SK-N-SH treated with all-trans-retinoic acid at 6 μM for 48 hours (cell line): Measurements from ENCODE around the gene CHSY3.

Experiments
- ATAC-seq: fragments of 200-7000 bp; cut with Tn5 transposase; 3 replicates; pipeline ENCODE4 v1.9.1; 2020; ENCODE audit warnings: mild to moderate bottlenecking, moderate library complexity
- ARNTL ChIP-seq: fragments of 450-650 bp; formaldehyde crosslinking; IDR thresholded peaks from 2 replicates; pipeline ENCODE4 v1.5.0; 2020; ENCODE audit warnings: low read depth, mild to moderate bottlenecking, moderate library complexity, borderline replicate concordance
- BACH2 ChIP-seq: fragments of 250-450 bp; sonication (Bioruptor Pico); IDR thresholded peaks from 2 replicates; pipeline ENCODE4 v1.9.0; 2021; ENCODE audit warnings: mild to moderate bottlenecking, borderline replicate concordance
- CREB5 ChIP-seq: fragments of 250-450 bp; sonication (Bioruptor Pico); IDR thresholded peaks from 2 replicates; pipeline ENCODE4 v1.5.1; 2020; ENCODE audit warnings: low read depth, mild to moderate bottlenecking, moderate library complexity
- CSRNP3 ChIP-seq: fragments of 250-450 bp; sonication (Bioruptor Pico); IDR thresholded peaks from 2 replicates; pipeline ENCODE4 v1.5.1; 2021; ENCODE audit warnings: mild to moderate bottlenecking, moderate library complexity
- ESRRG ChIP-seq: fragments of 250-450 bp; sonication (Bioruptor Pico); IDR thresholded peaks from 2 replicates; pipeline ENCODE4 v1.6.1; 2021; ENCODE audit warnings: mild to moderate bottlenecking
- GLIS3 ChIP-seq: fragments of 250-450 bp; sonication (Bioruptor Pico); IDR thresholded peaks from 2 replicates; pipeline ENCODE4 v1.5.0; 2020; ENCODE audit warnings: mild to moderate bottlenecking, moderate library complexity
- ISL1 ChIP-seq: fragments of 250-450 bp; sonication (Bioruptor Pico); IDR thresholded peaks from 2 replicates; pipeline ENCODE4 v2.1.2; 2022; ENCODE audit warnings: mild to moderate bottlenecking, moderate library complexity
- OSR1 ChIP-seq: fragments of 250-450 bp; sonication (Bioruptor Pico); IDR thresholded peaks from 2 replicates; pipeline ENCODE4 v1.8.0; 2022; ENCODE audit warnings: moderate library complexity, mild to moderate bottlenecking, inconsistent platforms
- POU6F1 ChIP-seq: fragments of 250-450 bp; sonication (Bioruptor Pico); IDR thresholded peaks from 2 replicates; pipeline ENCODE4 v1.8.0; 2021; ENCODE audit warnings: low read depth, mild to moderate bottlenecking, moderate library complexity, borderline replicate concordance
- RARB ChIP-seq: fragments of 250-450 bp; sonication (Bioruptor Pico); IDR thresholded peaks from 2 replicates; pipeline ENCODE4 v1.8.0; 2021; ENCODE audit warnings: mild to moderate bottlenecking, moderate library complexity
- SNAI2 ChIP-seq: fragments of 250-450 bp; sonication (Bioruptor Pico); IDR thresholded peaks from 2 replicates; pipeline ENCODE4 v1.5.0; 2020; ENCODE audit warnings: mild to moderate bottlenecking, moderate library complexity
- TCF4 ChIP-seq: fragments of 250-450 bp; sonication (Bioruptor Pico); IDR thresholded peaks from 2 replicates; pipeline ENCODE4 v1.8.0; 2021; ENCODE audit warnings: mild to moderate bottlenecking, moderate library complexity, borderline replicate concordance
- TOX ChIP-seq: fragments of 250-450 bp; sonication (Bioruptor Pico); IDR thresholded peaks from 2 replicates; pipeline ENCODE4 v1.8.0; 2021; ENCODE audit warnings: mild to moderate bottlenecking, moderate library complexity, borderline replicate concordance
- ZC3H10 ChIP-seq: fragments of 250-450 bp; sonication (Bioruptor Pico); IDR thresholded peaks from 2 replicates; pipeline ENCODE4 v1.5.1; 2021; ENCODE audit warnings: mild to moderate bottlenecking, moderate library complexity
- ZFP3 ChIP-seq: fragments of 250-450 bp; sonication (Bioruptor Pico); IDR thresholded peaks from 2 replicates; pipeline ENCODE4 v1.5.0; 2020; ENCODE audit warnings: mild to moderate bottlenecking, moderate library complexity
- ZFP30 ChIP-seq: fragments of 450-650 bp; formaldehyde crosslinking; IDR thresholded peaks from 2 replicates; pipeline ENCODE4 v1.5.0; 2022; ENCODE audit warnings: mild to moderate bottlenecking, moderate library complexity
- ZNF565 ChIP-seq: fragments of 450-650 bp; formaldehyde crosslinking; conservative IDR thresholded peaks from 2 replicates; pipeline ENCODE4 v1.5.0; 2020; ENCODE audit warnings: low read depth, mild to moderate bottlenecking, moderate library complexity
- TF ChIP-seq, protein P1 (sequence below): fragments of 250-450 bp; sonication (Bioruptor Pico); IDR thresholded peaks from 2 replicates; pipeline ENCODE4 v1.8.0; 2020; ENCODE audit warnings: mild to moderate bottlenecking, moderate library complexity, borderline replicate concordance
- TF ChIP-seq, protein P2 (sequence below): fragments of 250-450 bp; sonication (Bioruptor Pico); IDR thresholded peaks from 2 replicates; pipeline ENCODE4 v1.5.0; 2020; ENCODE audit warnings: mild to moderate bottlenecking, moderate library complexity

Gene CHSY3

GRCh38 chr5:129899454-129899853 lies 4.8 kb upstream of the CHSY3 start (continued):
- TF ChIP-seq CREB5 (CRISPR knock-in tag), result no peak
- no peak for TF ChIP-seq ZNF565 (CRISPR knock-in tag)
- TF ChIP-seq, protein P1, sequence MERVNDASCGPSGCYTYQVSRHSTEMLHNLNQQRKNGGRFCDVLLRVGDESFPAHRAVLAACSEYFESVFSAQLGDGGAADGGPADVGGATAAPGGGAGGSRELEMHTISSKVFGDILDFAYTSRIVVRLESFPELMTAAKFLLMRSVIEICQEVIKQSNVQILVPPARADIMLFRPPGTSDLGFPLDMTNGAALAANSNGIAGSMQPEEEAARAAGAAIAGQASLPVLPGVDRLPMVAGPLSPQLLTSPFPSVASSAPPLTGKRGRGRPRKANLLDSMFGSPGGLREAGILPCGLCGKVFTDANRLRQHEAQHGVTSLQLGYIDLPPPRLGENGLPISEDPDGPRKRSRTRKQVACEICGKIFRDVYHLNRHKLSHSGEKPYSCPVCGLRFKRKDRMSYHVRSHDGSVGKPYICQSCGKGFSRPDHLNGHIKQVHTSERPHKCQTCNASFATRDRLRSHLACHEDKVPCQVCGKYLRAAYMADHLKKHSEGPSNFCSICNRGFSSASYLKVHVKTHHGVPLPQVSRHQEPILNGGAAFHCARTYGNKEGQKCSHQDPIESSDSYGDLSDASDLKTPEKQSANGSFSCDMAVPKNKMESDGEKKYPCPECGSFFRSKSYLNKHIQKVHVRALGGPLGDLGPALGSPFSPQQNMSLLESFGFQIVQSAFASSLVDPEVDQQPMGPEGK (CRISPR knock-in tag), result no peak

DNA sequence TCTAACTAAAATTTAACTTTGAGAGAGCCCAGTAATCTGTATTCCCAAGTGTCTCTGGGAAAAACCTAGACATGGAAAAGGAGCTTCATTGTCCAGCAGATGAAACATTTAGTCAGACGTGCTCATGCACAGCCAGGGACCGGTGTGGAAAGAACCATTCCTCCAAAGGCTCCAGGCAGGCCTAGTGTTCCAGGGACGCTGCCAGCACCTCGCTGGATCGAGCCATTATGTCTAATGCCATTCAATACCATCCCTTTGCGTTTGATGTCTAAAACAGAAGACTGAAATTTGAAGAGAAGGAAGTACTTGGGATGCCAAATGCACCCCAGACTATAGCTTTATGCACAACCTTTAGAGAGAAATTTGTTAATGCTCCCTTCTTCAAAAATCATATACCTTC lies 1.4 kb upstream of the CHSY3 start:
- no peak for TF ChIP-seq RARB (CRISPR knock-in tag)
- ATAC-seq, result no peak

GRCh38 chr5:129903466-129904101 lies 681 bp upstream of the CHSY3 start:
- peak; percentile 7; the same call in 1 of the 3 replicates for ATAC-seq
- no peak for TF ChIP-seq BACH2 (CRISPR knock-in tag)
- TF ChIP-seq ZC3H10 (CRISPR knock-in tag), result no peak
- no peak for TF ChIP-seq ESRRG (CRISPR knock-in tag)
- TF ChIP-seq CREB5 (CRISPR knock-in tag), result no peak
- TF ChIP-seq, protein P1 (CRISPR knock-in tag), result no peak
- no peak for TF ChIP-seq SNAI2
- no peak for TF ChIP-seq RARB (CRISPR knock-in tag)
- no peak for TF ChIP-seq ZNF565 (CRISPR knock-in tag)
- TF ChIP-seq, protein P2, sequence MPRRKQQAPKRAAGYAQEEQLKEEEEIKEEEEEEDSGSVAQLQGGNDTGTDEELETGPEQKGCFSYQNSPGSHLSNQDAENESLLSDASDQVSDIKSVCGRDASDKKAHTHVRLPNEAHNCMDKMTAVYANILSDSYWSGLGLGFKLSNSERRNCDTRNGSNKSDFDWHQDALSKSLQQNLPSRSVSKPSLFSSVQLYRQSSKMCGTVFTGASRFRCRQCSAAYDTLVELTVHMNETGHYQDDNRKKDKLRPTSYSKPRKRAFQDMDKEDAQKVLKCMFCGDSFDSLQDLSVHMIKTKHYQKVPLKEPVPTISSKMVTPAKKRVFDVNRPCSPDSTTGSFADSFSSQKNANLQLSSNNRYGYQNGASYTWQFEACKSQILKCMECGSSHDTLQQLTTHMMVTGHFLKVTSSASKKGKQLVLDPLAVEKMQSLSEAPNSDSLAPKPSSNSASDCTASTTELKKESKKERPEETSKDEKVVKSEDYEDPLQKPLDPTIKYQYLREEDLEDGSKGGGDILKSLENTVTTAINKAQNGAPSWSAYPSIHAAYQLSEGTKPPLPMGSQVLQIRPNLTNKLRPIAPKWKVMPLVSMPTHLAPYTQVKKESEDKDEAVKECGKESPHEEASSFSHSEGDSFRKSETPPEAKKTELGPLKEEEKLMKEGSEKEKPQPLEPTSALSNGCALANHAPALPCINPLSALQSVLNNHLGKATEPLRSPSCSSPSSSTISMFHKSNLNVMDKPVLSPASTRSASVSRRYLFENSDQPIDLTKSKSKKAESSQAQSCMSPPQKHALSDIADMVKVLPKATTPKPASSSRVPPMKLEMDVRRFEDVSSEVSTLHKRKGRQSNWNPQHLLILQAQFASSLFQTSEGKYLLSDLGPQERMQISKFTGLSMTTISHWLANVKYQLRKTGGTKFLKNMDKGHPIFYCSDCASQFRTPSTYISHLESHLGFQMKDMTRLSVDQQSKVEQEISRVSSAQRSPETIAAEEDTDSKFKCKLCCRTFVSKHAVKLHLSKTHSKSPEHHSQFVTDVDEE, result no peak
- TF ChIP-seq CSRNP3, result no peak
- no peak for TF ChIP-seq TOX
- TF ChIP-seq ZFP3 (CRISPR knock-in tag), result no peak
- no peak for TF ChIP-seq ISL1 (CRISPR knock-in tag)
- no peak for TF ChIP-seq ZFP30 (CRISPR knock-in tag)
- TF ChIP-seq GLIS3, result no peak
- no peak for TF ChIP-seq OSR1
- TF ChIP-seq TCF4 (CRISPR knock-in tag), result no peak
- TF ChIP-seq POU6F1 (CRISPR knock-in tag), result no peak
- TF ChIP-seq ARNTL (CRISPR knock-in tag), result no peak
